Upper lobe of right lung (tissue), 1 donor: ENCODE measurements around the gene KCNH6. TPM values are rescaled to one million over a fixed set of nuclear protein-coding genes. Genes with fewer than 3 reads are reported as not detected.

Experiments
- ATAC-seq: fragments of 200-7000 bp; cut with Tn5 transposase; one replicate; pipeline ENCODE4 v1.9.1; 2020; ENCODE audit warnings: mild to moderate bottlenecking, moderate library complexity
- DNase-seq: peaks from one replicate; pipeline ENCODE4 v3.0.0-alpha.2; 2020
- H3K27ac ChIP-seq: fragments of 200-600 bp; one replicate; pipeline ENCODE4 v1.8.0; 2022
- H3K27me3 ChIP-seq: fragments of 200-600 bp; one replicate; pipeline ENCODE4 v1.8.0; 2022; ENCODE audit warnings: mild to moderate bottlenecking
- H3K36me3 ChIP-seq: fragments of 200-600 bp; one replicate; pipeline ENCODE4 v1.8.0; 2022
- H3K4me1 ChIP-seq: fragments of 200-600 bp; one replicate; pipeline ENCODE4 v1.8.0; 2022
- H3K4me3 ChIP-seq: fragments of 200-600 bp; one replicate; pipeline ENCODE4 v1.8.0; 2022; ENCODE audit warnings: mild to moderate bottlenecking
- H3K9me3 ChIP-seq: fragments of 200-600 bp; one replicate; pipeline ENCODE4 v1.8.0; 2022
- CTCF ChIP-seq: fragments of 200-600 bp; IDR thresholded peaks from one replicate; pipeline ENCODE4 v1.8.0; 2022; ENCODE audit warnings: antibody characterized with exemption
- intact Hi-C: fragments of 100-400 bp; cut with DNase I; formaldehyde crosslinking; loops from one replicate; pipeline ENCODE4 v1.11.0; 2022
- total RNA-seq: library from RNA; stranded (reverse); fragmentation: NEBNext Ultra II Directional; extraction: Animal tissue kit (Norgen Biotek cat#: 25700); gene quantifications from one replicate; pipeline ENCODE4 v1.2.1, GENCODE V29; 2021
- donor health status: DM: no; HTN: yes; CAD: no; lungs with severe emphysema.

KCNH6 gene
- total RNA-seq, 1 donor from 2014 or later, result not detected

- intact Hi-C loops, result loop anchor here (5.0 kb wide), 1 partner anchor 37 kb away; no protein-coding TSS in a partner anchor
- no peak for DNase-seq
- H3K4me3 ChIP-seq, result no peak overlapping the region
These were observed 43.5 kb upstream of the KCNH6 start for GRCh38 chr17:63479495-63480184.

GRCh38 chr17:63480192-63480784 lies 42.9 kb upstream of the KCNH6 start:
- H3K27me3 ChIP-seq, result peaks cover 16% of the 10 kb centered on the region
- peaks cover 26% of the 10 kb centered on the region for H3K4me1 ChIP-seq
- TF ChIP-seq CTCF, result no peak
- no peak overlapping the region for H3K27ac ChIP-seq
- ATAC-seq (no peak), DNase-seq (no peak)
- H3K9me3 ChIP-seq, result no peaks in the 10 kb centered on the region
- no peak overlapping the region for H3K4me3 ChIP-seq
- intact Hi-C loops, result no loop called here
- no peaks in the 10 kb centered on the region for H3K36me3 ChIP-seq

More at GRCh38 chr17:63479495-63480184, 43.5 kb upstream of the KCNH6 start:
- no peaks in the 10 kb centered on the region for H3K9me3 ChIP-seq
- TF ChIP-seq CTCF, result no peak
- H3K36me3 ChIP-seq, result no peaks in the 10 kb centered on the region
- peaks cover 32% of the 10 kb centered on the region for H3K4me1 ChIP-seq
- ATAC-seq, result no peak
- H3K27ac ChIP-seq, result no peak overlapping the region
- H3K27me3 ChIP-seq, result peaks cover 16% of the 10 kb centered on the region

GRCh38 chr17:63480826-63481487 lies 42.2 kb upstream of the KCNH6 start:
- no peaks in the 10 kb centered on the region for H3K9me3 ChIP-seq
- no peak for ATAC-seq
- no peak for DNase-seq
- H3K27ac ChIP-seq, result no peak overlapping the region
- no peak overlapping the region for H3K4me3 ChIP-seq
- TF ChIP-seq CTCF, result no peak
- peaks cover 16% of the 10 kb centered on the region for H3K27me3 ChIP-seq
- peaks cover 19% of the 10 kb centered on the region for H3K4me1 ChIP-seq
- intact Hi-C loops, result no loop called here
- H3K36me3 ChIP-seq, result no peaks in the 10 kb centered on the region

GRCh38 chr17:63481488-63481870 lies 41.7 kb upstream of the KCNH6 start:
- Histone ChIP-seq H3K36me3 (no peaks in the 10 kb centered on the region), H3K27me3 (peaks cover 16% of the 10 kb centered on the region), H3K27ac (no peak overlapping the region), H3K4me1 (peaks cover 16% of the 10 kb centered on the region), H3K4me3 (no peak overlapping the region), H3K9me3 (no peaks in the 10 kb centered on the region)
- intact Hi-C loops, result no loop called here
- TF ChIP-seq CTCF, result no peak
- DNase-seq, result no peak
- ATAC-seq, result no peak

GRCh38 chr17:63482509-63482908 lies 40.6 kb upstream of the KCNH6 start:
- H3K36me3 ChIP-seq, result no peaks in the 10 kb centered on the region
- no peak overlapping the region for H3K4me3 ChIP-seq
- no peak for TF ChIP-seq CTCF
- peaks cover 15% of the 10 kb centered on the region for H3K27me3 ChIP-seq
- H3K9me3 ChIP-seq, result no peaks in the 10 kb centered on the region
- DNase-seq (no peak), ATAC-seq (no peak)
- intact Hi-C loops, result no loop called here
- peaks cover 13% of the 10 kb centered on the region for H3K4me1 ChIP-seq
- no peak overlapping the region for H3K27ac ChIP-seq
